Mucosa of rectum (tissue), 2 donors: ENCODE results near the gene HOXD10.

Source experiments
- H3K27ac ChIP-seq, 2 donors: one replicate each; pipeline ENCODE4 v1.7.0; 2013; ENCODE audit warnings: inconsistent platforms in 2 of 2, low read depth in 2 of 2, low read length in 2 of 2
- H3K27me3 ChIP-seq, 2 donors: one replicate each; pipeline ENCODE4 v1.7.0; 2013; ENCODE audit warnings: low read length in 2 of 2; ENCODE audit not compliant: control insufficient read depth in 2 of 2, insufficient read depth in 2 of 2
- H3K36me3 ChIP-seq, 2 donors: one replicate each; pipeline ENCODE4 v1.7.0; 2013; ENCODE audit warnings: low read length in 2 of 2; ENCODE audit not compliant: control insufficient read depth in 2 of 2, insufficient read depth in 2 of 2
- H3K4me1 ChIP-seq, 2 donors: one replicate each; pipeline ENCODE4 v1.7.0; 2013; ENCODE audit warnings: low read length in 2 of 2, mild to moderate bottlenecking in 1 of 2; ENCODE audit not compliant: control insufficient read depth in 2 of 2, insufficient read depth in 2 of 2
- H3K4me3 ChIP-seq, 2 donors: one replicate each; pipeline ENCODE4 v1.7.0; 2013; ENCODE audit warnings: low read length in 2 of 2
- H3K9ac ChIP-seq, 2 donors: one replicate each; pipeline ENCODE4 v1.7.0; 2013; ENCODE audit warnings: low read length in 2 of 2, low read depth in 1 of 2, mild to moderate bottlenecking in 1 of 2
- H3K9me3 ChIP-seq, 2 donors: one replicate each; pipeline ENCODE4 v1.7.0; 2013; ENCODE audit warnings: low read length in 2 of 2; ENCODE audit not compliant: control insufficient read depth in 2 of 2
- donor health status: healthy.
- donor health status: Normal muscosa, but diverticular disease.

The HOXD10 gene

GRCh38 chr2:176154576-176155252, 38.1 kb downstream of the HOXD10 start:
- H3K4me3 ChIP-seq = no peak overlapping the region
- no peaks in the 10 kb centered on the region for H3K4me1 ChIP-seq
- no peak overlapping the region for H3K9ac ChIP-seq
- H3K27me3 ChIP-seq = peaks cover 0 to 9% of the 10 kb centered on the region in 2 donors
- H3K27ac ChIP-seq = no peak overlapping the region
- no peaks in the 10 kb centered on the region for H3K9me3 ChIP-seq
- H3K36me3 ChIP-seq = peaks cover 0 to 6% of the 10 kb centered on the region in 2 donors

- Histone ChIP-seq H3K27ac (no peak overlapping the region), H3K4me1 (peaks cover 0 to 3% of the 10 kb centered on the region in 2 donors), H3K9me3 (no peaks in the 10 kb centered on the region), H3K36me3 (peaks cover 0 to 4% of the 10 kb centered on the region in 2 donors), H3K4me3 (no peak overlapping the region), H3K27me3 (peaks cover 0 to 11% of the 10 kb centered on the region in 2 donors), H3K9ac (no peak overlapping the region)
Observed at GRCh38 chr2:176155356-176156044, 38.9 kb downstream of the HOXD10 start.

DNA sequence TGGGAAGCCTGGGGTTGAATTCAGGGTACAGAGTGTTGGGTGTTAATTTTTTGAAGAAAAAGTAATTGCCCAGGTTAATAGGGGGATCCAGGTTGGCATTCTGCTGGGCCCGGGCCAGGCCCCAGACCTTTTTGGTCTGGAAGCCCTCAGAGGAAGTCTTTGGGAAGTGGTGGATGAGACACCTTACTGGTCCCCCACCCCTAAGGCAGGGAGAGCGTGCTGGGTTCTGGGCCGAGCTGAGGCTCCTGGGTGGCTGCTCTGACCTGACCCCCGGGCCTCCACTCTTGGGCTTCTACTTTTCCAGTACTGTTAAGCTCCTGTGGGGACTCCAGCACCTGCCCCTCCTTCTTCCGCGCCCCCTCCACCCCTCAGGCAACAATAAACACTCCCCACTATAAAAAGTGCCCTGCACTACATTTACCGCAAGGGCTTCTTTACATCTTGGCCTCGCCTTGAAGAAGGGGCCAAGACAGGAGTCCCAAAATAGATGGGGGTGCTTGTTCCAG, 39.8 kb downstream of the HOXD10 start:
- H3K9ac ChIP-seq = no peak overlapping the region
- peaks cover 0 to 3% of the 10 kb centered on the region in 2 donors for H3K36me3 ChIP-seq
- H3K4me3 ChIP-seq = no peak overlapping the region
- H3K27ac ChIP-seq = no peak overlapping the region
- H3K4me1 ChIP-seq = peaks cover 0 to 3% of the 10 kb centered on the region in 2 donors
- no peaks in the 10 kb centered on the region for H3K9me3 ChIP-seq
- peaks cover 0 to 11% of the 10 kb centered on the region in 2 donors for H3K27me3 ChIP-seq

DNA sequence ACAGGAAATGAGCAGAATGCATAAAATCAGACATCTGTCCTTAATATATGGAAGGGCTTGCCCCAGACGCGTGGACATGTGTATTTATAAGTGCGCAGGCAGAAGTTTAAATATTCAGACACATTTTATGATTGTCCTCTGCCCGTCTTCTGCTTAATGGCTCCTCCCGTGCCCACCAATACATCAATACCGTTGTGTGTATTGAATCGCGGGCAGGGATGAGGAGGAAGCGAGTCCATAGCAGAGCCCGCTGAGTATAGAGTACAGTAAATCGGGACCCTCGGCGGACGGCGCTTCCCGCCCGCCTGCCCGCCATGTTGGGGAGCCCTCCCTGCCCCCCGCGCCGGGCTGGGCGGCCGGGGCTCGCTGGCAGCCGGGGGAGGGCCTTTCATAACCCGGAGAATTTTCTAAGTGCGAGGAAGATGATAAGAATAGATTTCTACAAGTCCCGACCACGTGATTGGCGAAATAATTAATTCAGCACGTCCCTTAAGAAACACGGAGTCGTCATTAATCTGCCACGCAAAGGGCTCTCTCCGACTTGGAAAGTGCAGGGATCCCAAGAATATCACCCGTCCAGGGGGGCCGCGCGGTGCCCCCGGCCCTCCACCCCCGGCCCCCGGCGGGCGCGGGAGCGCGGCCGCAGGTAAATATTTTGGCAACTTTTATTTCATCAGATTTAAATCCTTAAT, 40.4 kb downstream of the HOXD10 start, which contains the start of gene HOXD3:
Gene HOXD3, plus strand, starts transcription at position 501 of the 692 bp plus-strand sequence. CDS start 11,808 bp downstream, outside the sequence.
- Histone ChIP-seq H3K9me3 (no peaks in the 10 kb centered on the region), H3K4me1 (peaks cover 0 to 3% of the 10 kb centered on the region in 2 donors), H3K4me3 (peak within 1 kb of the TSS; percentile 60 to 67), H3K27me3 (peaks cover 0 to 13% of the 10 kb centered on the region in 2 donors), H3K27ac (peak within 1 kb of the TSS; percentile 9 to 13), H3K36me3 (peaks cover 0 to 3% of the 10 kb centered on the region in 2 donors), H3K9ac (peak within 1 kb of the TSS in 1 of 2 donors; percentile 51)

DNA sequence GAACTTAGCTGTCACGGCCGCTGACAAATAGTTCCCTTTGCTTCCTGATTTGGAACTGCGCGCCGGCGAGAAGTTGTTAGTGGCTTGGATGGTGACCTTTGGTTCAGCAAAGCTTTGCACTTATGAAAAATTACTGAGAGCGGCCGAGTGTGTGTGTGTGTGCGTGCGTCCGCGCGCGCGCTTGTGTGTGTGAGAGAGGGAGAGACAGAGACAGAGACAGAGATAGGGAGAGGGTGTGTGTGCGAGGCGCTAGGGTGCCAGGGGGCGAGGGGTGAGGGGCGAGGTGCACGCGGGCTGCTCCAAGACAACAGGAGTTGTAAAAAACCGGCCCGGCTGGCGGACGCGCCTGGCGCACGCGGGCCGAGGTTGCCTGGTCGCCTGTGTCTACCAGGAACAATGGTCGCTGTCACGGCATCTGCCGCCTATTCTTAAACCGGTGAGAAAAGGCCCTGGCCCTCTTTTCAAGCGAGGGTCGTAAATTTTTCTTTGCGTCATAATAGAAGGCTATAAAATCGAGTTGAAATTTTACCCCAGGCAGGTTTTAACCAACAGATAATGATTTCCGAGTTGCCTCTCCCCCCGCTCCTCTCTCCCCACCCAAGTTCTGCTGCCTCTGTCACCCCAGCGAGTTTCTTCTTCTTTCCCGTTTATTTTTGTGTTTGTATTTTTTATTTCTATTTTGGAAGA, 41.1 kb downstream of the HOXD10 start:
- peaks cover 0 to 3% of the 10 kb centered on the region in 2 donors for H3K4me1 ChIP-seq
- peak overlapping the region in 1 of 2 donors; percentile 51 for H3K9ac ChIP-seq
- H3K27ac ChIP-seq = peak overlapping the region; percentile 9 to 13
- peak overlapping the region; percentile 60 to 67 for H3K4me3 ChIP-seq
- H3K9me3 ChIP-seq = no peaks in the 10 kb centered on the region
- peaks cover 0 to 18% of the 10 kb centered on the region in 2 donors for H3K27me3 ChIP-seq
- H3K36me3 ChIP-seq = peaks cover 0 to 2% of the 10 kb centered on the region in 2 donors

DNA sequence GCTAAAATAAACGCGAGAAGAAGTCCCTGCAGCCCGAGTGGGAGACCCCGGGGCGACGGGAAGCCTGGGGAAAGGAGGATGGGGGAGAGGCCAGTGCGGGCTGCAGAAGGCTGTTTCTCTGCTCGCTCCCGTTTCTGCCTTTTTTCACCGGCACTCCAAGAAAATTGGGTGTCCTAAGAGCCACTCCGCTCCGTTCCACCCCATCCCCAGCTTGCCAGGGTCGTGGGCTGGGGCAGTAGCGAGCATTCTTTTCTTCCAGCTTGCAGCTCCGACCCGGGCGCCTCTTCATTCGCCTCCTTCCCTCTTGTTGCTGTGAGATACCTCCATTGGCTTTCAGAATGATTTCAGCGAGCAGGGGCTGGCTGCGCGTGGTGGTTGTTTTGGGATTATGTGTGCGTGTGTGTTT, 41.6 kb downstream of the HOXD10 start:
- Histone ChIP-seq H3K27ac (no peak overlapping the region), H3K4me3 (peak overlapping the region; percentile 14 to 60), H3K4me1 (peaks cover 0 to 3% of the 10 kb centered on the region in 2 donors), H3K9ac (peak overlapping the region in 1 of 2 donors; percentile 51), H3K9me3 (no peaks in the 10 kb centered on the region), H3K36me3 (no peaks in the 10 kb centered on the region), H3K27me3 (peaks cover 0 to 16% of the 10 kb centered on the region in 2 donors)

GRCh38 chr2:176158855-176159662, 42.5 kb downstream of the HOXD10 start:
- Histone ChIP-seq H3K27me3 (peaks cover 0 to 22% of the 10 kb centered on the region in 2 donors), H3K36me3 (no peaks in the 10 kb centered on the region), H3K4me3 (no peak overlapping the region), H3K27ac (no peak overlapping the region), H3K4me1 (peaks cover 0 to 3% of the 10 kb centered on the region in 2 donors), H3K9ac (no peak overlapping the region), H3K9me3 (no peaks in the 10 kb centered on the region)

DNA sequence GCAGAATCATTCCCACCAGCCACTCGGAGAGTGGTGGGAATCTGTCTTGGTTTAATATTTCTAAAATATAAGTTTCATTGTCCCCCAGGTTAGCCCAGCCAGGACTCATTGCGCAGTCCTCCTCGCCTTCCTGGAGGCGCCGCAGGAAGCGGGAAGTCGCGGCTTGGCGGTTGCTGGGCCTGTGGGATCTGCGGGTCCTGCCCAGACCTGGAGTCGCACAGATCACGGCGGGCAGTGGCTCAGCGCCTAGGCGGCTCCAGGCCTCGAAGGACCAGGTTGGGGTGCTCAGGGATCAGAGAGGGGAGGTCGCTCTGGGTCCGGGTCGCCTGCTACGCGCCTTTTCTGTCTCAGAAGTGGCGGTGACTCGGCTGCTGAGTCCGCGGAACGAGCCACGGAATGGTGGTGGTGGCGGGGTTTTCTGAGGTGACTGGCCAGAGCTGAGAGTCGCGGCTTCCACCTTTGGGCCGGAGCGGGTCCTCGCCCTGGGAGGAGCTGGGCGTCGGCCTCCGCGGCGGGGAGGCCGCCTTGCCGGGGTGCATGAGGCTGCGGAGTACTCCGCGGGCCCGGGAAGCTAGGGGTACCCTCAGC, 43.2 kb downstream of the HOXD10 start:
- H3K4me1 ChIP-seq = peaks cover 0 to 3% of the 10 kb centered on the region in 2 donors
- no peak overlapping the region for H3K4me3 ChIP-seq
- no peaks in the 10 kb centered on the region for H3K9me3 ChIP-seq
- H3K27ac ChIP-seq = no peak overlapping the region
- H3K36me3 ChIP-seq = no peaks in the 10 kb centered on the region
- no peak overlapping the region for H3K9ac ChIP-seq
- H3K27me3 ChIP-seq = peaks cover 0 to 25% of the 10 kb centered on the region in 2 donors
